NCI-H524 treated with DMSO at 0.1 percent for 48 hours (cell line): ENCODE results near the gene TTC8.
"Not testable (repeated sequence)": the region's sequence is repeated elsewhere in the genome, so short reads cannot be mapped to it uniquely, and the experiment has no call there.

ENCODE experiments used
- DNase-seq: peaks from one replicate; lab custom pipeline; 2025; lab: John Stamatoyannopoulos, UW

TTC8 gene

GRCh38 chr14:88825078-88825458, 617 bp downstream of the TTC8 start:
- DNase-seq, result no peak

GRCh38 chr14:88825503-88825902, 1.1 kb downstream of the TTC8 start:
- DNase-seq, result no peak

GRCh38 chr14:88829188-88829587, 4.7 kb downstream of the TTC8 start:
- peak; percentile 75 for DNase-seq

DNA sequence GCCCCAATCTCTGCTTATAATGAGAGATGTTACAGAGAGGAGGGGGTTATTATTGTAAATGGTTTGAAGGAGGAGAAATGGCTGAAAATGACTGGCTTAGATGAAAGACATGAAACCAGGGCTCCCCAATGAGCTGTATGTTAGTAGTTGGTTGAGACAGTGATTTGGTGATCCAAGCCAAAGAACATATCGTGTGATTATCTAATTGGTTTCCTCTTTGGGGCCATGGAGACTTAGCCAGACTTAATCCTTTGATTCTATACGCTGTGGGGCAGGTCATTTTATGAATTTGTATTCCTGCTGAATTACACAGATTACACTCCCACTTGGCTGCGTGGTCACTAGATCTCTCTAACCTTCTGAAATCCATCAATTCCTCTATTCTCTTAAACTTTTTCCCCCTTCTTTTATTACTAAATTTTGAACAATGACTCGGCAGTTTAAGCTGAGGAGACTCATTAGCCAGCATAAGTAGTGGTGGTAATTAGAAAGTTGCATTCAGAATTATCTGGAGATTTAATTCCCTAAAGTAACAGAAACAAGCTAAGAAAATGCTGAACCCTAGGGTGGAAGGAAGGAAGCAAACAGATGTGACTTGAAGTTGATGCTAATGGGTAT, 5.3 kb downstream of the TTC8 start:
- DNase-seq, result peak; percentile 84

DNA sequence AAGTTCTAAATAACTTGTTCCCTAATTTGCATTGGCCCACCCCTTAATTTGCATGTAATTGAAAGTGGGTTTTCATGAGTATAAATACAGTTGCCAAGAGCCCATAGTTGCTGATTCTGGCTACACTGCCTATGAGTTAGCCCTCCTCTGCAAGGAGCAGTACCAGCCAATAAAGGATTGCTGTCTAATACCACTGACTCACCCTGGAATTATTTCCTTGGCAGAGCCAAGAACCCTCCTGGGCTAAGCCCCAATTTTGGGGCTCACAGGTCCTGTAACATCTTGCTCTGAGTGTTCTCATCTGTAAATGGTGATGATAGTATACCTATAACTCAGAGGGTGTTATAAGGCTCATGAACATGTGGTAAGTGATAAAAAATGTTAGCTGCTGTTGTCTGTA, 6.8 kb downstream of the TTC8 start:
- DNase-seq, result no peak

DNA sequence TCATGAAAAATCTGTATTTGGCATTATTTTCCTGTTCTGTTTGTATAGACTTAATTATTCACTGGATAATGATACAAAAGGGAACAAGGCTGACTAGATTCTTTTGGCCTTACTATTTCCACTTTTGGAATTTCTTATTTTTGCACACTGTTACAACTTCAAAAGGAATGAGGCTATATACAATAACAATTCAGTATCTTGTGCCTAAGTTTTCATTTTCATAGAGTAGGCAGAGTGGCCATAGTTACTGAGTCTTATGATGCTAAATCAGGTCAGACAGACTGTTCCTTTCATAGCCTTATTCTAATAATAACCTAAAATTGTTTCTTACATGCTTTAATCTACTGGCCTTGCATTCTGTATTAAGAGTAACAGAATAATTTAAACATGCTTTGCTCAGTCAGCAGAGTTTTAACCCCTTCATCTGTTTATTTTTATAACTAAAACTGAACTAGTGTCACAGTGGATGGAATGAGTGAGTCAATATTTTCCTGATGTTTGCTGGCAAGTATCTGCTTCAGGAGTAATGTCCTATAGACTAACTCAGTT, 10.5 kb downstream of the TTC8 start:
- DNase-seq, result no peak

DNA sequence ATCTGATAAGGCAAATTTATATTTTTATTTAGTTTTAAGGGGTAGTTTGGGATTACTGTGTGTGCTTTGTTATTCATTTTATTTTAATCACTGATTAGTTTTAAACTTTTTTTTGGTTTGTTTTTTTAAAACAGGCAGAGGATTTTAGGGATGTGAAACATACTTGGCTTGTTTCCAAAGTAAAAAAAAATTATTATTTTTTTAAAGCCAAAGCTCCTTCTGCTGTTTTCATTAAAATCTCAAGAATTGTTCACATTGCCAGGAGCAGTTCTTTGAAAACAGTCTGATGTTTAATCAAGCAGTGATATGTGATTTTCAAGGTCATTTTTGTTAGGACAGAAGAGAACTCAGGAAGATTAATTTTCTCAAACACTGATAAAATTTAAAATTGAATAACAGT, 11.2 kb downstream of the TTC8 start:
- DNase-seq, result no peak

DNA sequence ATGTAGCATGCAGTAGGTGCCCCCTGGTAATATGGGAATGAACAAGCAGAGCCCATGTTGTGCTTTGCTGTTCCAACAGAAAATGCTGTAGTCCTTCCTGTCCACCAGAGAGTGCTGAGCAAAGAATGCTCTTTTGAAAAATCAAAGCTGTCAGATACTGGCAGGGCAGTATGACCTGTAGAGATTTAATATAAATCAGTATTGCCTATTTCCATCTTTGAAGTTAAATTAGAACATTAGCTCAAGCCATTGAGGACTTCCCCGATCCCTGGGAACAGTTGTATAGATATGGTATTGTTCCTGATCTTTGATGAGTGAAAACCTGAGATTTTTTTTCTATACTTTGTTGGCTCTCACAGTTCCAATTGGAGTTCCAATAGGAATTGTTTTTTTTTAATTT, 13.0 kb downstream of the TTC8 start:
- no peak for DNase-seq

DNA sequence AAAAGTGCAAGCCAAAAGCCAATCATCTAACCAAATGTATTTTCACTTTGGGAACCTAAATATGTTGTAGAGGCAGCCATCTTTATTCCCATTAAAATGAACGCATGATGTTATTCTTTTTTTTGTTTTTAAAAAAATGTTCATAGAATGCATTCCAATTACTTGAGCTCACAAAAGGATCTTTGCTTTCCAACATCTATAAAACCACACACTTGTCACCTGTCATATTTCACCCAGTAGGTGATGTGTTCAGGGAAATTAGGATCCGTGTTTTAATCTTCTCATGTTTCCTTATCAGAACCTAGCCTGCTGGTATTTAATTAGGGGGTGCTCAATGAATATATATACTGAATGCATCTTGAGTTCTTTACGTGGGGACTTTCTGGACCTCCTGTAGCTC, 13.6 kb downstream of the TTC8 start:
- DNase-seq, result no peak

DNA sequence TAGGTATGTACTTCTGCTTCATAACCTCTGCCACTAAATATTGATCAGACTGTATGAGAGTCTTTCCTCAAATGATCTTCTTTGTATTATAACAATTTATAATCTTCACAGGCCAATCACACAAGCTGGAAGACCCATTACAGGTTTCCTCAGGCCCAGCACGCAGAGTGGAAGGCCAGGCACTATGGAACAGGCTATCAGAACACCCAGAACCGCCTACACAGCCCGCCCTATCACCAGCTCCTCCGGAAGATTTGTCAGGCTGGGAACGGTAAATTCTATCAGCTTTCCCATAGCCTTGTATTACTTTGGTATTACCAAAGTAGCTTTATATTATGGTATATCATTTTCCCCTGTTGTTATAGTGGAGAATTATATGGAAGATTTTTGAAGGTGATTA, 16.5 kb downstream of the TTC8 start:
- no peak for DNase-seq

DNA sequence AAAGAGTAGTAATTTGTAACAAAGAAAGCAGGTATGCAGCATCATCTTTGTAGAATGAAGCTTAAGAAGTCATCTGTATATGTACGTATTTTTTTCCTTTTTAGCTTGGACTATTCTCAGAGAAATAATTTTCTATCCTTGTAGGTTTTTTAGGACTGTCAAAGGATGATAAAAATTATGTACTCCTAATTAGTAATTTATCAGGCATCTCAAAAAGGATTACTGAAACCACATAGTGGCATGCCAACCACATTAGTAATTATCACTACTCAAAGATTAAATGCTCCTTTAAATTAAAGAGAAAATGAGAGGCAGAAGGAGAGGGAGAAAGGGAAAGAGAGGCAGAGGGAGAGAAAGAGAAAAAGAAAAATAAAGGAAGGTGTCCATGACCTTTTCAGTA, 17.3 kb downstream of the TTC8 start:
- DNase-seq, result no peak

GRCh38 chr14:88842414-88842813, 18.0 kb downstream of the TTC8 start:
- no peak for DNase-seq

DNA sequence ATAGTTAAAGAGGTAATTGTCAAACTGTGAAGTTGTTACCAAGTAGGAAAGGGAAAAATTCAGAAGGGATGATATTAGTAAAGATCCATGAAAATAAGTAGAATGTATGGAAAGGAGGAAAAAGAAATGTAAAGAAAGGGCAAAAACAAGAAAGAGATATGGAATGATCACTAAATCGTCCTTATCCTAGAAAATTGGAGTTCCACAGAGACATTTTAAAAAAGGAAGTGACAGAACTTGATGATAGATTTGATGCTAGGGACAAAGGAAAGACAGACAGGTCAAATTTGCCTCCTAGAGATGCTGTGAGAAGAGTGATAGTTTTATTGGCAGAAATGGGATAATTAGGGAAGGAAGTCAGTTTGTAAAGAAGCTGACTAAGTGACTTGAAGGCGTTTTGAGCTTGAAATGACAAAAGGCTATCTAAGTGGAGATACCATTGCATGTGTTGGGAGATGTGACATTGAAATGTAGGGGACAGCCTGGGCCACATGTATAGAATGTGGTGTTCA, 20.6 kb downstream of the TTC8 start:
- no peak for DNase-seq

GRCh38 chr14:88848571-88848970, 24.1 kb downstream of the TTC8 start:
- no peak for DNase-seq

DNA sequence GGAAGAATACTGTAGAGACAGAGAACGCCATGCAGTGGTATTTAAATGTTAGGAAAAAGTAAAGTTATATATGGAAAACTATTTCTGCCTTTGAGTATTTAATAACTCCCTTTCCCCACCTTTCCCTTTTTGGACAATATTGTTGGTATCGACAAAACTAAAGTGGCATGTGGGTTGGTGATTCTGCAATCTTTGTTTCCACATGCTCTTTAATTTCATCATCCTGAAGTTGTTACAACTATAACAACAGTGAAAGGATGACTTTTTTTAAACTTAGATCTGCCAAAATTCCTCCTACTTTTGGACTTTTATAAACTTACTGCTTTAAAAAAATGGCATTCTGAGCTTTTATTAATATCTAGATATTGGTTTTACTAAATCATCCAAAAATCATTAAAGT, 25.3 kb downstream of the TTC8 start:
- no peak for DNase-seq

- no peak for DNase-seq
Measured at GRCh38 chr14:88851587-88851986, 27.1 kb downstream of the TTC8 start.

DNA sequence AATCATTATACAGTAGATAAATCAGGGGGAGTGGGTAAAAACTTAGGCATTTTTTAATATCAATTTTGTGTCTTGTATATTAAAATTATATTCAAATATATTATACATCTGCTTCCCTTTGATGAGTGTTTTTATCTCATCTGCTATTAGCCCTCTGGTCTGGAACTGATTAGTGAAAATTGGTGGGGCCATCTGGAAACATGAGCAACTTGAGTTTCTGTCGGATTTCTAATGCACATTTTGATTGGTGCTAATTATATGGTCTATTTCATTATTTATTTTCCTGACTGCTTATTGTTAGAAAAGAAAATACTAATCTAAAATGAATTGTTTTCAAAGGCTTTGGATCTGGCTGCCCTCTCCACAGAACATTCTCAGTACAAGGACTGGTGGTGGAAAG, 28.2 kb downstream of the TTC8 start:
- DNase-seq, result peak; percentile 79

DNA sequence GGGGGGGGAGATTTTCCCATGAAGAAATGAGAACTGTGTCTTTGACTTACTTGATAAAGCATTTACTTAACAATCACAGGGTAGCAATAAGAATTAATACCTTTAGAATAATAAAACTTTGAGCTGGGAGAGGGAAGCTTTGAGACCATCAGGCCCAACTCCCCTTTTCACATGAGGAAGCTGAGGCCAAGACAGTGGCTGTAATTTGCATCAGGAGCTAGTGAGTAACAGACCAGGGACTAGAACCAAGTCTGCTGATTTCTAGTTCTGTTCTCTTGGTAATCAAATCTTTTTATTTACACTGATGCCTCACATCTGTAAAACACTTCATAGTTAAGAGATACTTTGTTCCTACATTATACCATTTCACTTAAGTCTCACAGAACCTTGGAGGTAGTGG, 28.7 kb downstream of the TTC8 start:
- no peak for DNase-seq

DNA sequence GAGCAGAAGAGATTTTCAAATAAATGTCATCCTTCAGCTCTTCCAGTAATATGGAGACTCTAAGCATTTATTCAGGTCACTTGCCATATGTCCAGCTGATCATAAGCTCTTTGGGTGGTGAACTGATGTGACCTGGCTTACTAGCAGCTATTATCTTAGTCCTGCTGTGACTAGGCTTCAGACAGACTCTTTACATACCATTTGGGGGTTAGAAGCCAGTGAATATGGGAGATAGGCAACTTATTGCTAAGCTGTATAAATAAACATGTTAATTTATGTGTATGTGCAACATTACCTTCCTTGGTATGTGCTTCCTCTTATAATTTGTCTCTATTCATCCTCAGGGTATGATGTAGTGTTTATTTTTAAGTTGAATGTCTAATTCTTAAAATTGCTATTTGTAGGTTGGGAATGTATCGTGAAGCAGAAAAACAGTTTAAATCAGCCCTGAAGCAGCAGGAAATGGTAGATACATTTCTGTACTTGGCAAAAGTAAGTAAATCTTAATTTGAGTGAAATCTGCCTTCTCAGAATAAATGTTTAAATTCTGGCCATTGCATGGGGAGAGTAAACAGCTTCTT, 32.4 kb downstream of the TTC8 start:
- DNase-seq, result peak; percentile 43

DNA sequence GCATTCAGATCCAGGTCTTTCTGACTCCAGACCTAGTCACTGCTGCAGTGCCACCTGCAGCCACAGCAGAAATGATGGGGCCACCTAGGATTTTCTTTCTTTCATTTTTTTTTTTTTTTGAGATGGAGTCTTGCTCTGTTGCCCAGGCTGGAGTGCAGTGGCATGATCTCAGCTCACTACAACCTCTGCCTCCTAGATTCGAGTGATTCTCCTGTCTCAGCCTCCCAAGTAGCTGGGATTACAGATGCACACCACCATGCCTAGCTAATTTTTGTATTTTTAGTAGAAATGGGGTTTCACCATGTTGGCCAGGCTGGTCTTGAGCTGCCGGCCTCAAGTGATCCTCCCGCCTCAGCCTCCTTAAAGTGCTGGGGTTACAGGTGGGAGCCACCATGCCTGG, 33.4 kb downstream of the TTC8 start:
- DNase-seq, result not testable (repeated sequence)

DNA sequence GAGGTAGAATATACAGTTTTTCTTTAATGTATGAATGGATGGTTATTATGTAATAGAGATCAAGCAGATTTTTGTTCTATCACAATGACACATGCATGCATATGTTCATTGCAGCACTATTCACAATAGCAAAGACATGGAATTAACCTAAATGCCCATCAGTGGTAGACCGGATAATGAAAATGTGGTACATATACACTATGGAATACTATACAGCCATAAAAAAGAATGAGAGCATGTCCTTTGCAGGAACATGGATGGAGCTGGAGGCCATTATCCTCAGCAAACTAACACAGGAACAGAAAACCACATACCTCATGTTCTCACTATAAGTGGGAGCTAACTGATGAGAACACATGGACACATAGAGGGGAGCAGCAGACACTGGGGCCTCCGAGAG, 34.7 kb downstream of the TTC8 start:
- not testable (repeated sequence) for DNase-seq

DNA sequence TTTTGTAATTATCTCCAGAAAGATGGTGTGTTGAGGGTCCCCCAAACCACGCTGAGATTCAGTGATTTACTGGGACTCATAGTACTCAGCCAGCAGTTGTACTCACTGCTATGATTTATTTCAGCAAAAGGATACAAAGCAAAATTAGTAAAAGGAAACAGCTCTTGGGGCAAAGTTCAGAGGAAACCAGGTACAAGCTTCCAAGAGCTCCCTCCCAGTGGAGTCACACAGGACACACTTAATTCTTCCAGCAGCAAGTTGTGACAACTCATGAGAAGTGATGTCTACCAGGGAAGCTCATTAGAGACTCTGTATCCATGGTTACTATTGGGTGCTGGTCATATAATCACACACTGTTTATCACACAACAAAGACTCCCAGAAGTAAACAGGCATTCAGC, 38.7 kb downstream of the TTC8 start:
- DNase-seq, result no peak

GRCh38 chr14:88864198-88864597, 39.7 kb downstream of the TTC8 start:
- no peak for DNase-seq

GRCh38 chr14:88866305-88866704, 41.9 kb downstream of the TTC8 start:
- no peak for DNase-seq
